H9 (cell line): ENCODE data around the gene B3GNT9. TPM values are rescaled to one million over a fixed set of nuclear protein-coding genes. Genes with fewer than 3 reads are reported as not detected.
A peak's percentile ranks its signal among the peaks of the same experiment; 100 is the strongest.

Experiments
- DNase-seq: peaks from one replicate; pipeline ENCODE4 v3.0.0-alpha.2; 2017
- H2AFZ ChIP-seq: one replicate; pipeline ENCODE4 v1.6.1; 2013; ENCODE audit warnings: mild to moderate bottlenecking, low read length, control low read depth, moderate library complexity
- H2AK5ac ChIP-seq: 2 replicates; pipeline ENCODE4 v1.6.1; 2013; ENCODE audit warnings: low read length, control low read depth, mixed read lengths; ENCODE audit not compliant: insufficient read length
- H2BK120ac ChIP-seq: one replicate; pipeline ENCODE4 v1.6.1; 2013; ENCODE audit warnings: low read depth, mild to moderate bottlenecking, low read length, control low read depth, inconsistent platforms; ENCODE audit not compliant: poor library complexity, severe bottlenecking
- H2BK12ac ChIP-seq: 2 replicates; pipeline ENCODE4 v1.6.1; 2013; ENCODE audit warnings: low read length, control low read depth, mixed read lengths, low read depth; ENCODE audit not compliant: insufficient read length
- H2BK15ac ChIP-seq: 2 replicates; pipeline ENCODE4 v1.6.1; 2013; ENCODE audit warnings: low read depth, low read length, control low read depth
- H2BK20ac ChIP-seq: one replicate; pipeline ENCODE4 v1.6.1; 2013; ENCODE audit warnings: low read depth, mild to moderate bottlenecking, low read length, control low read depth, inconsistent platforms; ENCODE audit not compliant: poor library complexity, severe bottlenecking
- H2BK5ac ChIP-seq: 2 replicates; pipeline ENCODE4 v1.6.1; 2013; ENCODE audit warnings: low read length, control low read depth, mixed read lengths; ENCODE audit not compliant: insufficient read length
- H3K14ac ChIP-seq: 2 replicates; pipeline ENCODE4 v1.6.1; 2013; ENCODE audit warnings: low read length, control low read depth; ENCODE audit not compliant: insufficient read depth
- H3K18ac ChIP-seq: 2 replicates; pipeline ENCODE4 v1.6.1; 2013; ENCODE audit warnings: low read depth, mild to moderate bottlenecking, mixed read lengths, low read length, control low read depth; ENCODE audit not compliant: insufficient read length
- H3K23ac ChIP-seq: 2 replicates; pipeline ENCODE4 v1.6.1; 2013; ENCODE audit warnings: low read length, control low read depth, mixed read lengths, low read depth; ENCODE audit not compliant: insufficient read length
- H3K23me2 ChIP-seq: 2 replicates; pipeline ENCODE4 v1.6.1; 2013; ENCODE audit warnings: low read depth, mild to moderate bottlenecking, mixed read lengths, low read length, control low read depth; ENCODE audit not compliant: insufficient read length, poor library complexity, severe bottlenecking
- H3K27ac ChIP-seq: 2 replicates; pipeline ENCODE4 v1.5.1; 2013; ENCODE audit warnings: low read length, control low read depth, mixed read lengths, low read depth; ENCODE audit not compliant: insufficient read length
- H3K27me3 ChIP-seq: 2 replicates; pipeline ENCODE4 v1.6.1; 2013; ENCODE audit warnings: low read length, control low read depth, inconsistent platforms; ENCODE audit not compliant: insufficient read depth
- H3K4ac ChIP-seq: 2 replicates; pipeline ENCODE4 v1.6.1; 2013; ENCODE audit warnings: low read depth, mild to moderate bottlenecking, control low read depth, inconsistent platforms, low read length, moderate library complexity
- H3K4me1 ChIP-seq: 2 replicates; pipeline ENCODE4 v1.6.1; 2013; ENCODE audit warnings: low read length, control low read depth, inconsistent platforms; ENCODE audit not compliant: insufficient read depth
- H3K4me2 ChIP-seq: 2 replicates; pipeline ENCODE4 v1.6.1; 2013; ENCODE audit warnings: low read length, control low read depth, mixed read lengths; ENCODE audit not compliant: insufficient read length, insufficient read depth
- H3K56ac ChIP-seq: 2 replicates; pipeline ENCODE4 v1.6.1; 2013; ENCODE audit warnings: low read depth, mild to moderate bottlenecking, mixed read lengths, low read length, control low read depth; ENCODE audit not compliant: insufficient read length
- H3K79me1 ChIP-seq: 2 replicates; pipeline ENCODE4 v1.6.1; 2013; ENCODE audit warnings: low read depth, mild to moderate bottlenecking, moderate library complexity, low read length, control low read depth, inconsistent platforms; ENCODE audit not compliant: insufficient read depth, poor library complexity, severe bottlenecking
- H3K79me2 ChIP-seq: 2 replicates; pipeline ENCODE4 v1.6.1; 2013; ENCODE audit warnings: low read length, control low read depth, inconsistent platforms; ENCODE audit not compliant: insufficient read depth
- H3K9ac ChIP-seq: 2 replicates; pipeline ENCODE4 v1.6.1; 2013; ENCODE audit warnings: low read length, control low read depth, mixed read lengths; ENCODE audit not compliant: insufficient read length; ENCODE audit errors: extremely low read depth
- H3K9me3 ChIP-seq: one replicate; pipeline ENCODE4 v1.6.1; 2013; ENCODE audit warnings: low read depth, low read length, inconsistent platforms; ENCODE audit not compliant: control insufficient read depth
- H3T11ph ChIP-seq: one replicate; pipeline ENCODE4 v1.6.1; 2013; ENCODE audit warnings: mild to moderate bottlenecking, low read length, control low read depth, inconsistent platforms
- H4K20me1 ChIP-seq: one replicate; pipeline ENCODE4 v1.6.1; 2013; ENCODE audit not compliant: control insufficient read depth, insufficient read length, insufficient read depth
- H4K5ac ChIP-seq: 2 replicates; pipeline ENCODE4 v1.6.1; 2013; ENCODE audit warnings: low read depth, mild to moderate bottlenecking, mixed read lengths, low read length, control low read depth; ENCODE audit not compliant: insufficient read length
- H4K8ac ChIP-seq: replicated peaks from 2 replicates; pipeline ENCODE4 v1.6.1; 2013; ENCODE audit warnings: low read length, control low read depth, mixed read lengths, low read depth; ENCODE audit not compliant: insufficient read length
- H4K91ac ChIP-seq: 2 replicates; pipeline ENCODE4 v1.6.1; 2013; ENCODE audit warnings: low read depth, mild to moderate bottlenecking, moderate library complexity, mixed read lengths, low read length, control low read depth; ENCODE audit not compliant: insufficient read length
- H3K27ac Mint-ChIP-seq, 3 experiments: 2 replicates in 2 of 3; 3 replicates in 1 of 3; pipeline ENCODE4 v1.8.0; 2020 to 2021; ENCODE audit warnings: mixed read lengths in 3 of 3, mild to moderate bottlenecking in 1 of 3, moderate library complexity in 1 of 3
- H3K27me3 Mint-ChIP-seq: 2 replicates; pipeline ENCODE4 v1.8.0; 2021; ENCODE audit warnings: low read depth, mild to moderate bottlenecking, moderate library complexity, mixed read lengths
- H3K36me3 Mint-ChIP-seq, 3 experiments: 2 replicates in 2 of 3; 3 replicates in 1 of 3; pipeline ENCODE4 v1.8.0; 2020 to 2021; ENCODE audit warnings: low read depth in 3 of 3, mixed read lengths in 3 of 3; ENCODE audit not compliant: insufficient read depth in 1 of 3
- H3K4me1 Mint-ChIP-seq, 2 experiments: 2 replicates each; pipeline ENCODE4 v1.8.0; 2020; ENCODE audit warnings: mixed read lengths in 2 of 2
- H3K4me3 Mint-ChIP-seq, 2 experiments: 2 replicates in 1 of 2; 3 replicates in 1 of 2; pipeline ENCODE4 v1.8.0; 2020 to 2021; ENCODE audit warnings: mild to moderate bottlenecking in 2 of 2, mixed read lengths in 2 of 2, moderate library complexity in 1 of 2
- H3K9me3 Mint-ChIP-seq, 2 experiments: 2 replicates in 1 of 2; 3 replicates in 1 of 2; pipeline ENCODE4 v1.8.0; 2020; ENCODE audit warnings: mild to moderate bottlenecking in 2 of 2, mixed read lengths in 2 of 2, moderate library complexity in 1 of 2
- CTCF ChIP-seq: fragments of 200-600 bp; sonication (generic); conservative IDR thresholded peaks from 3 replicates; pipeline ENCODE4 v1.8.0; 2021; ENCODE audit warnings: antibody characterized with exemption, mild to moderate bottlenecking
- WGBS: extraction: QIAGEN DNeasy Blood & Tissue Kit; methylation state at CpG from one replicate; pipeline ENCODE4 v1.1.7; 2013; ENCODE audit warnings: missing lambda C conversion rate, low lambda C conversion rate, mixed read lengths; ENCODE audit not compliant: insufficient read length; ENCODE audit errors: extremely low coverage; 5-methylcytosine and 5-hydroxymethylcytosine counted together
- total RNA-seq: library from RNA; stranded (reverse); gene quantifications from 2 replicates; pipeline ENCODE4 v1.2.1, GENCODE V29; 2021

B3GNT9 gene
- total RNA-seq, 1 experiment from 2014 or later: 11.2 TPM

GRCh38 chr16:67117716-67118115 is 33.1 kb downstream of the B3GNT9 start:
- WGBS: no CpG with 5 or more reads among the region's 9 CpGs

More at GRCh38 chr16:67117716-67118115, 33.1 kb downstream of the B3GNT9 start:
- no peak overlapping the region for H2BK12ac ChIP-seq
- no peak overlapping the region for H2BK5ac ChIP-seq
- no peaks in the 10 kb centered on the region for H3K27me3 ChIP-seq
- peaks cover 2 to 22% (median 18%) of the 10 kb centered on the region in 3 experiments; a peak in 6 of 7 replicates for H3K36me3 Mint-ChIP-seq
- no peak overlapping the region for H3K4me2 ChIP-seq
- H2BK20ac ChIP-seq: no peak overlapping the region
- H3T11ph ChIP-seq: no peak overlapping the region
- H2AK5ac ChIP-seq: no peak overlapping the region
- H3K4me3 Mint-ChIP-seq: no peak overlapping the region
- no peak overlapping the region for H3K4ac ChIP-seq
- TF ChIP-seq CTCF: no peak
- no peaks in the 10 kb centered on the region for H3K9me3 ChIP-seq
- H3K4me1 Mint-ChIP-seq: peaks cover 6 to 7% of the 10 kb centered on the region in 2 experiments
- no peak for DNase-seq
- no peaks in the 10 kb centered on the region for H4K20me1 ChIP-seq
- no peaks in the 10 kb centered on the region for H3K9me3 Mint-ChIP-seq
- H3K27ac ChIP-seq: no peak overlapping the region
- no peak overlapping the region for H4K8ac ChIP-seq
- H3K56ac ChIP-seq: no peak overlapping the region
- no peaks in the 10 kb centered on the region; the same call in 1 of the 2 replicates for H3K79me2 ChIP-seq
- no peak overlapping the region for H4K5ac ChIP-seq
- H3K9ac ChIP-seq: no peak overlapping the region
- H2BK15ac ChIP-seq: no peak overlapping the region
- no peak overlapping the region for H4K91ac ChIP-seq
- no peak overlapping the region for H3K23ac ChIP-seq
- H3K27me3 Mint-ChIP-seq: no peaks in the 10 kb centered on the region; the same call in 1 of the 2 replicates
- no peaks in the 10 kb centered on the region for H3K23me2 ChIP-seq
- peak overlapping the region in 1 of 3 experiments; percentile 78; a peak in 1 of 7 replicates for H3K27ac Mint-ChIP-seq
- no peak overlapping the region for H2BK120ac ChIP-seq
- no peak overlapping the region for H3K14ac ChIP-seq
- no peak overlapping the region for H3K18ac ChIP-seq
- H2AFZ ChIP-seq: no peak overlapping the region
- H3K4me1 ChIP-seq: no peaks in the 10 kb centered on the region; the same call in 1 of the 2 replicates
- H3K79me1 ChIP-seq: peaks cover 5% of the 10 kb centered on the region
